ENCODE results near the gene MEF2A.

DNA sequence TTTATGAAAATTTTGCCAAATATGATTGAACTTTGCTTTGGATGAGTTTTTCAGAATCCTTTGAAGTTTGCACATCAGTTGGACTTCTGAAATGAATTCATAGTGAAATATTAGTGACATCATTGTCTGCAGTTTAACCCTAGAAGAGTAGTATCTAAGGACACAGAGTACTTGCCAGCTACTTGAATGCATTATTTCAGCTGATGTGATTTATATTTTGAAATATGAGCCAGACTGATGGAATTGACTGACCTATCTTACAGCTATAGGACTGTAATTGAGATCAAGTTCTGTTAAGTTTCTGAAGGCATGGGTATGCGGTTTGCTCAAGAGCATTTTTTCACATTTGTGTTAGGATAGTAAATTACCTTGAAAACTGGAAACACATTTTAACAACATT, 116.2 kb downstream of the MEF2A start:
- TF ChIP-seq, protein P1, sequence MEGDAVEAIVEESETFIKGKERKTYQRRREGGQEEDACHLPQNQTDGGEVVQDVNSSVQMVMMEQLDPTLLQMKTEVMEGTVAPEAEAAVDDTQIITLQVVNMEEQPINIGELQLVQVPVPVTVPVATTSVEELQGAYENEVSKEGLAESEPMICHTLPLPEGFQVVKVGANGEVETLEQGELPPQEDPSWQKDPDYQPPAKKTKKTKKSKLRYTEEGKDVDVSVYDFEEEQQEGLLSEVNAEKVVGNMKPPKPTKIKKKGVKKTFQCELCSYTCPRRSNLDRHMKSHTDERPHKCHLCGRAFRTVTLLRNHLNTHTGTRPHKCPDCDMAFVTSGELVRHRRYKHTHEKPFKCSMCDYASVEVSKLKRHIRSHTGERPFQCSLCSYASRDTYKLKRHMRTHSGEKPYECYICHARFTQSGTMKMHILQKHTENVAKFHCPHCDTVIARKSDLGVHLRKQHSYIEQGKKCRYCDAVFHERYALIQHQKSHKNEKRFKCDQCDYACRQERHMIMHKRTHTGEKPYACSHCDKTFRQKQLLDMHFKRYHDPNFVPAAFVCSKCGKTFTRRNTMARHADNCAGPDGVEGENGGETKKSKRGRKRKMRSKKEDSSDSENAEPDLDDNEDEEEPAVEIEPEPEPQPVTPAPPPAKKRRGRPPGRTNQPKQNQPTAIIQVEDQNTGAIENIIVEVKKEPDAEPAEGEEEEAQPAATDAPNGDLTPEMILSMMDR (IDR thresholded peaks at IDR 0.05), result no peak
- no peak for TF ChIP-seq POLR2A (IDR thresholded peaks at IDR 0.05)

Data from breast epithelium (tissue), 3 donors.